Temporal lobe (tissue), 2 donors: ENCODE results near the gene UBE3D. TPM values are rescaled to one million over a fixed set of nuclear protein-coding genes. Genes with fewer than 3 reads are reported as not detected.

ENCODE experiments used
- small RNA-seq: library from RNA; depleted of rRNA; stranded (forward); fragments of <200 nt; gene quantifications from one replicate; pipeline ENCODE3, GENCODE V24; 2014; ENCODE audit warnings: low replicate concordance
- total RNA-seq: library from RNA; depleted of rRNA; stranded (reverse); fragments of >200 nt; gene quantifications from one replicate; pipeline ENCODE4 v1.2.3, GENCODE V29; 2014

UBE3D gene
- total RNA-seq, 1 donor from 2014 or later, result 14.8 TPM

Small RNA genes lying within 50 kb of the gene (small RNA-seq; reads per million reads assigned to genes)
- not detected for gene LAP3P1

Other genes with a start within 250 kb of the UBE3D start
- gene DOP1A, start 1.8 kb upstream of the UBE3D start, total RNA-seq, result 69.1 TPM
- 32.7 TPM for gene PGM3, start 127.4 kb upstream of the UBE3D start, total RNA-seq
- gene RWDD2A, start 127.5 kb upstream of the UBE3D start, total RNA-seq, result 10.3 TPM